HEK293 (cell line): ENCODE measurements around the gene MPPED1.

Source experiments
- CTCF ChIA-PET: fragments of 350-600 bp; formaldehyde crosslinking; extraction: SDS; loops from one replicate; lab custom pipeline; 2021; ENCODE audit warnings: antibody characterized with exemption; lab: Yijun Ruan, JAX
- POLR2A ChIA-PET: fragments of 300-600 bp; formaldehyde crosslinking; extraction: SDS; loops from one replicate; lab custom pipeline; 2020; ENCODE audit warnings: antibody characterized with exemption, inconsistent platforms; lab: Yijun Ruan, JAX
- H3K27ac ChIP-seq: fragments of 200-500 bp; sonication (Bioruptor generic); 2 replicates; pipeline ENCODE4 v1.5.1; 2014; ENCODE audit warnings: low read depth, low read length, control low read depth, inconsistent platforms; ENCODE audit errors: extremely low read depth
- H3K36me3 ChIP-seq, 2 experiments: fragments of 200-500 bp in 1 of 2; sonication (Bioruptor generic) in 1 of 2; 1 replicate in 1 of 2; 2 replicates in 1 of 2; pipeline ENCODE4 v1.5.1; 2014 to 2017; ENCODE audit warnings: inconsistent platforms in 2 of 2, low read length in 2 of 2; ENCODE audit not compliant: control insufficient read depth in 2 of 2, insufficient read depth in 1 of 2
- H3K4me1 ChIP-seq: fragments of 200-500 bp; sonication (Bioruptor generic); 2 replicates; pipeline ENCODE4 v1.5.1; 2014; ENCODE audit warnings: mild to moderate bottlenecking, low read length, inconsistent platforms; ENCODE audit not compliant: control insufficient read depth, insufficient read depth
- H3K4me3 ChIP-seq: 2 replicates; pipeline ENCODE4 v1.5.1; 2011; ENCODE audit warnings: low read depth, mild to moderate bottlenecking, control low read depth, low read length, moderate library complexity
- H3K9me3 ChIP-seq: fragments of 200-500 bp; sonication (Bioruptor generic); 2 replicates; pipeline ENCODE4 v1.5.1; 2014; ENCODE audit warnings: low read depth, low read length, inconsistent platforms; ENCODE audit not compliant: control insufficient read depth, insufficient read depth
- BCL11A ChIP-seq: fragments of 450-650 bp; formaldehyde crosslinking; IDR thresholded peaks from 2 replicates; pipeline ENCODE4 v1.5.1; 2016; ENCODE audit warnings: low read depth, missing biosample characterization, missing genetic modification characterization
- ELK4 ChIP-seq: IDR thresholded peaks from 2 replicates; pipeline ENCODE4 v1.6.1; 2011; ENCODE audit warnings: mild to moderate bottlenecking, low read depth, low read length, borderline replicate concordance
- FEZF1 ChIP-seq: fragments of 450-650 bp; formaldehyde crosslinking; IDR thresholded peaks from 2 replicates; pipeline ENCODE4 v1.5.1; 2016; ENCODE audit warnings: missing biosample characterization, missing genetic modification characterization
- YY1 ChIP-seq: fragments of 450-650 bp; formaldehyde crosslinking; IDR thresholded peaks from 2 replicates; pipeline ENCODE4 v1.5.1; 2018; ENCODE audit warnings: missing biosample characterization, missing genetic modification characterization
- ZNF133 ChIP-seq: fragments of 450-650 bp; formaldehyde crosslinking; IDR thresholded peaks from 2 replicates; pipeline ENCODE4 v1.5.1; 2016; ENCODE audit warnings: missing biosample characterization, missing genetic modification characterization
- ZNF146 ChIP-seq: fragments of 450-650 bp; formaldehyde crosslinking; IDR thresholded peaks from 2 replicates; pipeline ENCODE4 v1.5.1; 2016; ENCODE audit warnings: missing biosample characterization, missing genetic modification characterization
- ZNF174 ChIP-seq: fragments of 450-650 bp; formaldehyde crosslinking; IDR thresholded peaks from 2 replicates; pipeline ENCODE4 v1.5.0; 2017; ENCODE audit warnings: missing biosample characterization, mild to moderate bottlenecking, missing genetic modification characterization
- ZNF19 ChIP-seq: fragments of 450-650 bp; formaldehyde crosslinking; IDR thresholded peaks from 2 replicates; pipeline ENCODE4; 2016; ENCODE audit warnings: missing biosample characterization, missing genetic modification characterization, low read depth
- ZNF2 ChIP-seq: fragments of 450-650 bp; formaldehyde crosslinking; IDR thresholded peaks from 2 replicates; pipeline ENCODE4 v1.5.1; 2016; ENCODE audit warnings: missing biosample characterization, missing genetic modification characterization
- ZNF211 ChIP-seq: fragments of 450-650 bp; formaldehyde crosslinking; IDR thresholded peaks from 2 replicates; pipeline ENCODE4 v1.5.1; 2016; ENCODE audit warnings: low read depth, missing biosample characterization, missing genetic modification characterization
- ZNF341 ChIP-seq: fragments of 450-650 bp; formaldehyde crosslinking; IDR thresholded peaks from 2 replicates; pipeline ENCODE4; 2016; ENCODE audit warnings: low read depth, missing biosample characterization, missing genetic modification characterization
- ZNF362 ChIP-seq: fragments of 450-650 bp; formaldehyde crosslinking; IDR thresholded peaks from 2 replicates; pipeline ENCODE4 v1.5.1; 2016; ENCODE audit warnings: missing biosample characterization, missing genetic modification characterization
- ZNF404 ChIP-seq: fragments of 450-650 bp; formaldehyde crosslinking; IDR thresholded peaks from 2 replicates; pipeline ENCODE4 v1.5.1; 2017; ENCODE audit warnings: missing biosample characterization, missing genetic modification characterization
- ZNF423 ChIP-seq: fragments of 450-650 bp; formaldehyde crosslinking; IDR thresholded peaks from 2 replicates; pipeline ENCODE4 v1.5.1; 2016; ENCODE audit warnings: missing biosample characterization, missing genetic modification characterization
- ZNF433 ChIP-seq: fragments of 450-650 bp; formaldehyde crosslinking; IDR thresholded peaks from 2 replicates; pipeline ENCODE4 v1.5.1; 2016; ENCODE audit warnings: missing biosample characterization, missing genetic modification characterization, low read depth
- ZNF530 ChIP-seq: fragments of 450-650 bp; formaldehyde crosslinking; IDR thresholded peaks from 2 replicates; pipeline ENCODE4 v1.5.1; 2016; ENCODE audit warnings: low read depth, missing biosample characterization, missing genetic modification characterization
- ZNF558 ChIP-seq: fragments of 450-650 bp; formaldehyde crosslinking; IDR thresholded peaks from 2 replicates; pipeline ENCODE4 v1.5.1; 2016; ENCODE audit warnings: missing biosample characterization, missing genetic modification characterization
- ZNF560 ChIP-seq: fragments of 450-650 bp; formaldehyde crosslinking; IDR thresholded peaks from 2 replicates; pipeline ENCODE4 v1.5.1; 2017; ENCODE audit warnings: missing biosample characterization, missing genetic modification characterization, borderline replicate concordance
- ZNF596 ChIP-seq: fragments of 450-650 bp; IDR thresholded peaks from 2 replicates; pipeline ENCODE4 v1.5.0; 2018; ENCODE audit warnings: missing biosample characterization, mild to moderate bottlenecking, missing genetic modification characterization, moderate library complexity
- ZNF76 ChIP-seq: fragments of 450-650 bp; formaldehyde crosslinking; IDR thresholded peaks from 2 replicates; pipeline ENCODE4; 2016; ENCODE audit warnings: low read depth, missing biosample characterization, missing genetic modification characterization, borderline replicate concordance
- ZNF792 ChIP-seq: fragments of 450-650 bp; formaldehyde crosslinking; IDR thresholded peaks from 2 replicates; pipeline ENCODE4 v1.5.1; 2016; ENCODE audit warnings: missing biosample characterization, missing genetic modification characterization
- ZNF843 ChIP-seq: fragments of 450-650 bp; formaldehyde crosslinking; IDR thresholded peaks from 2 replicates; pipeline ENCODE4 v1.5.1; 2016; ENCODE audit warnings: missing biosample characterization, missing genetic modification characterization
- ZSCAN30 ChIP-seq: fragments of 450-650 bp; IDR thresholded peaks from 2 replicates; pipeline ENCODE4 v1.5.1; 2018; ENCODE audit warnings: missing biosample characterization, mild to moderate bottlenecking, missing genetic modification characterization, moderate library complexity
- TF ChIP-seq, protein P1 (sequence below): fragments of 450-650 bp; formaldehyde crosslinking; IDR thresholded peaks from 2 replicates; pipeline ENCODE4 v1.5.1; 2016; ENCODE audit warnings: missing biosample characterization, missing genetic modification characterization
- TF ChIP-seq, protein P2 (sequence below): fragments of 450-650 bp; formaldehyde crosslinking; IDR thresholded peaks from 2 replicates; pipeline ENCODE4 v1.5.1; 2016; ENCODE audit warnings: missing biosample characterization, missing genetic modification characterization, borderline replicate concordance
- TF ChIP-seq, protein P3 (sequence below): fragments of 450-650 bp; formaldehyde crosslinking; IDR thresholded peaks from 2 replicates; pipeline ENCODE4 v1.5.1; 2016; ENCODE audit warnings: missing biosample characterization, missing genetic modification characterization, low read depth

MPPED1 gene

DNA sequence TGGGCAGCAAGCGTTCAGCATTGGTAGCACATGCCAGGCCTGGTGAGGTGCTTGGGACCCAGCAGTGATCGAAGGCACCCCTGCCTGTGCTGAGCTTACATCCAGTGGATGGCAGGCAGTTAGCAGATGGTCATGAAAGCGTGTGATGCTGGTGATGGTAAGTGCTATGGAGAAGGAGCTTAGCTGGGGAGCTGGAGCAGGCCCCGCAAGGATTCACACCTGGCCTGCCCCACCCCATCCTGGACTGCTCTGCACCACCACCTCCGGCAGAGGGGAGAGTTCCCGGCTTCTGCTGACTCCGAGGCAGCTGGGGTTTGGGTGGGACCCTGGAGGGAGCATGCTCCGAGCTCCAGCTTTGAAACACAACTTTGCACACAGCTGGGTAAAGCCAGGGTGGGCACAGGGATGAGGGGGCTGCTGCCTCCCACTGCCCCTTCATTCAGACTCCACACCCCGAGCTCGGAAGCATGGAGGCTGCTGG, 16.2 kb downstream of the MPPED1 start:
- TF ChIP-seq ZNF404 (tag by site-specific recombination) (no peak), ZSCAN30 (tag by site-specific recombination) (no peak), ZNF530 (tag by site-specific recombination) (no peak), ZNF341 (no peak), ZNF2 (tag by site-specific recombination) (no peak), ZNF362 (tag by site-specific recombination) (no peak), ZNF174 (tag by site-specific recombination) (no peak), ZNF792 (no peak), ZNF423 (no peak), ZNF560 (tag by site-specific recombination) (no peak), ZNF211 (tag by site-specific recombination) (no peak), ZNF596 (no peak)
- Histone ChIP-seq H3K4me3 (no peak overlapping the region), H3K4me1 (no peaks in the 10 kb centered on the region), H3K36me3 (no peaks in the 10 kb centered on the region), H3K27ac (no peak overlapping the region), H3K9me3 (no peaks in the 10 kb centered on the region)
- CTCF ChIA-PET, result interaction anchor here (0.8 to 1.0 kb wide), 2 partner anchors 21 to 42 kb away, joined by 3 to 7 read pairs; no protein-coding TSS in a partner anchor
- POLR2A ChIA-PET, result no interaction called here

DNA sequence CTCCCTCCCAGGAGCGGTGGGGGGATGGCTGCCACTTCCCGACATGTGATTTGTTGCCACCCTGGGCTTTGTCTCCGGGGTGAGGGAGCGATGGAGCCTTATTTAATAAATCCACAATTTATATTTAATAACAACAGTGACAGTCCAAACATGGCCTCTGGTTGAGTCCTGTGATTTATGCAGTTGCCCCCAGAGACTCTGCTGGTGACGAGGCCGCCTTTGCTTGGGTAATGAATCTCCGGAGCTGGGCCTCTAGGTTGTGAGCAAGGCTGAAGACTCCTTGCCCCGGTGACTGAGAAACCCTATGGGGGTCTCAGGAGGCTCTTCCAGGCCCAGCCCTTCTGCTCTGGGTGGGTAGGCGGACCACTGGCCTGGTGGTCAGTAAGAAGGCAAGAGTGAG, 16.7 kb downstream of the MPPED1 start:
- Histone ChIP-seq H3K36me3 (no peaks in the 10 kb centered on the region), H3K9me3 (no peaks in the 10 kb centered on the region), H3K4me1 (no peaks in the 10 kb centered on the region), H3K4me3 (no peak overlapping the region), H3K27ac (no peak overlapping the region)
- CTCF ChIA-PET, result interaction anchor here (0.6 to 1.0 kb wide), 2 partner anchors 34 to 42 kb away, joined by 3 to 7 read pairs; no protein-coding TSS in a partner anchor
- POLR2A ChIA-PET, result no interaction called here
- TF ChIP-seq, protein P1, sequence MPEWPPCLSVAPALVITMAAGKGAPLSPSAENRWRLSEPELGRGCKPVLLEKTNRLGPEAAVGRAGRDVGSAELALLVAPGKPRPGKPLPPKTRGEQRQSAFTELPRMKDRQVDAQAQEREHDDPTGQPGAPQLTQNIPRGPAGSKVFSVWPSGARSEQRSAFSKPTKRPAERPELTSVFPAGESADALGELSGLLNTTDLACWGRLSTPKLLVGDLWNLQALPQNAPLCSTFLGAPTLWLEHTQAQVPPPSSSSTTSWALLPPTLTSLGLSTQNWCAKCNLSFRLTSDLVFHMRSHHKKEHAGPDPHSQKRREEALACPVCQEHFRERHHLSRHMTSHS (tag by site-specific recombination), result no peak
- TF ChIP-seq ZNF146 (tag by site-specific recombination) (no peak), ZNF433 (tag by site-specific recombination) (no peak), ZNF19 (tag by site-specific recombination) (no peak), YY1 (tag by site-specific recombination) (no peak), ZNF558 (tag by site-specific recombination) (no peak), ELK4 (no peak), FEZF1 (tag by site-specific recombination) (no peak), ZNF133 (tag by site-specific recombination) (no peak), BCL11A (tag by site-specific recombination) (no peak), ZNF76 (tag by site-specific recombination) (no peak), ZNF843 (tag by site-specific recombination) (no peak)
- TF ChIP-seq, protein P2, sequence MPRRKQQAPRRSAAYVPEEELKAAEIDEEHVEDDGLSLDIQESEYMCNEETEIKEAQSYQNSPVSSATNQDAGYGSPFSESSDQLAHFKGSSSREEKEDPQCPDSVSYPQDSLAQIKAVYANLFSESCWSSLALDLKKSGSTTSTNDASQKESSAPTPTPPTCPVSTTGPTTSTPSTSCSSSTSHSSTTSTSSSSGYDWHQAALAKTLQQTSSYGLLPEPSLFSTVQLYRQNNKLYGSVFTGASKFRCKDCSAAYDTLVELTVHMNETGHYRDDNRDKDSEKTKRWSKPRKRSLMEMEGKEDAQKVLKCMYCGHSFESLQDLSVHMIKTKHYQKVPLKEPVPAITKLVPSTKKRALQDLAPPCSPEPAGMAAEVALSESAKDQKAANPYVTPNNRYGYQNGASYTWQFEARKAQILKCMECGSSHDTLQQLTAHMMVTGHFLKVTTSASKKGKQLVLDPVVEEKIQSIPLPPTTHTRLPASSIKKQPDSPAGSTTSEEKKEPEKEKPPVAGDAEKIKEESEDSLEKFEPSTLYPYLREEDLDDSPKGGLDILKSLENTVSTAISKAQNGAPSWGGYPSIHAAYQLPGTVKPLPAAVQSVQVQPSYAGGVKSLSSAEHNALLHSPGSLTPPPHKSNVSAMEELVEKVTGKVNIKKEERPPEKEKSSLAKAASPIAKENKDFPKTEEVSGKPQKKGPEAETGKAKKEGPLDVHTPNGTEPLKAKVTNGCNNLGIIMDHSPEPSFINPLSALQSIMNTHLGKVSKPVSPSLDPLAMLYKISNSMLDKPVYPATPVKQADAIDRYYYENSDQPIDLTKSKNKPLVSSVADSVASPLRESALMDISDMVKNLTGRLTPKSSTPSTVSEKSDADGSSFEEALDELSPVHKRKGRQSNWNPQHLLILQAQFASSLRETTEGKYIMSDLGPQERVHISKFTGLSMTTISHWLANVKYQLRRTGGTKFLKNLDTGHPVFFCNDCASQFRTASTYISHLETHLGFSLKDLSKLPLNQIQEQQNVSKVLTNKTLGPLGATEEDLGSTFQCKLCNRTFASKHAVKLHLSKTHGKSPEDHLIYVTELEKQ (tag by site-specific recombination), result no peak
- TF ChIP-seq, protein P3, sequence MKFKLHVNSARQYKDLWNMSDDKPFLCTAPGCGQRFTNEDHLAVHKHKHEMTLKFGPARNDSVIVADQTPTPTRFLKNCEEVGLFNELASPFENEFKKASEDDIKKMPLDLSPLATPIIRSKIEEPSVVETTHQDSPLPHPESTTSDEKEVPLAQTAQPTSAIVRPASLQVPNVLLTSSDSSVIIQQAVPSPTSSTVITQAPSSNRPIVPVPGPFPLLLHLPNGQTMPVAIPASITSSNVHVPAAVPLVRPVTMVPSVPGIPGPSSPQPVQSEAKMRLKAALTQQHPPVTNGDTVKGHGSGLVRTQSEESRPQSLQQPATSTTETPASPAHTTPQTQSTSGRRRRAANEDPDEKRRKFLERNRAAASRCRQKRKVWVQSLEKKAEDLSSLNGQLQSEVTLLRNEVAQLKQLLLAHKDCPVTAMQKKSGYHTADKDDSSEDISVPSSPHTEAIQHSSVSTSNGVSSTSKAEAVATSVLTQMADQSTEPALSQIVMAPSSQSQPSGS, result no peak
